HG02973 (cell line): Measurements from ENCODE around the gene HMG20A.

Experiments used
- ATAC-seq: cut with Tn5 transposase; IDR thresholded peaks from one replicate; pipeline ENCODE4 v1.9.1; 2021; ENCODE audit warnings: moderate library complexity; ENCODE audit not compliant: unreplicated experiment

The HMG20A gene

GRCh38 chr15:77513226-77513625 lies 92.5 kb downstream of the HMG20A start:
- ATAC-seq, result no peak

- ATAC-seq, result no peak
These were observed 94.1 kb downstream of the HMG20A start for GRCh38 chr15:77514641-77515402.

- no peak for ATAC-seq
These were observed 94.9 kb downstream of the HMG20A start for GRCh38 chr15:77515613-77516012.

- no peak for ATAC-seq
These were observed 95.4 kb downstream of the HMG20A start for GRCh38 chr15:77516076-77516475.

- no peak for ATAC-seq
These were observed 96.1 kb downstream of the HMG20A start for GRCh38 chr15:77516786-77517185.

GRCh38 chr15:77517579-77517978 lies 96.9 kb downstream of the HMG20A start:
- no peak for ATAC-seq

- ATAC-seq, result no peak
These were observed 97.8 kb downstream of the HMG20A start for GRCh38 chr15:77518458-77518857.

GRCh38 chr15:77519540-77519939 lies 98.9 kb downstream of the HMG20A start:
- ATAC-seq, result no peak

GRCh38 chr15:77521206-77521605 lies 100.5 kb downstream of the HMG20A start:
- no peak for ATAC-seq

GRCh38 chr15:77525400-77525811 lies 104.7 kb downstream of the HMG20A start:
- ATAC-seq, result no peak

- ATAC-seq, result no peak
These were observed 105.4 kb downstream of the HMG20A start for GRCh38 chr15:77525907-77526594.

GRCh38 chr15:77526595-77527163 lies 106.0 kb downstream of the HMG20A start:
- ATAC-seq, result no peak

- no peak for ATAC-seq
These were observed 106.6 kb downstream of the HMG20A start for GRCh38 chr15:77527164-77527778.

GRCh38 chr15:77527831-77528231 lies 107.1 kb downstream of the HMG20A start:
- no peak for ATAC-seq

- no peak for ATAC-seq
These were observed 107.7 kb downstream of the HMG20A start for GRCh38 chr15:77528290-77528967.

GRCh38 chr15:77528968-77529319 lies 108.3 kb downstream of the HMG20A start:
- no peak for ATAC-seq

- no peak for ATAC-seq
These were observed 108.9 kb downstream of the HMG20A start for GRCh38 chr15:77529394-77530159.

- ATAC-seq, result no peak
These were observed 109.9 kb downstream of the HMG20A start for GRCh38 chr15:77530576-77530975.

GRCh38 chr15:77531191-77532000 lies 110.7 kb downstream of the HMG20A start:
- no peak for ATAC-seq
